ENCODE results near the gene MAPK9. TPM values are rescaled to one million over a fixed set of nuclear protein-coding genes. Genes with fewer than 3 reads are reported as not detected.
A peak's percentile ranks its signal among the peaks of the same experiment; 100 is the strongest.
"Not testable (repeated sequence)": the region's sequence is repeated elsewhere in the genome, so short reads cannot be mapped to it uniquely, and the experiment has no call there.

The MAPK9 gene
- total RNA-seq, 1 experiment from 2014 or later = 37.9 TPM

GRCh38 chr5:180326989-180327565 lies 35.2 kb upstream of the MAPK9 start:
- DNase-seq (ENCODE audit: low spot score) = peak; percentile 55

DNA sequence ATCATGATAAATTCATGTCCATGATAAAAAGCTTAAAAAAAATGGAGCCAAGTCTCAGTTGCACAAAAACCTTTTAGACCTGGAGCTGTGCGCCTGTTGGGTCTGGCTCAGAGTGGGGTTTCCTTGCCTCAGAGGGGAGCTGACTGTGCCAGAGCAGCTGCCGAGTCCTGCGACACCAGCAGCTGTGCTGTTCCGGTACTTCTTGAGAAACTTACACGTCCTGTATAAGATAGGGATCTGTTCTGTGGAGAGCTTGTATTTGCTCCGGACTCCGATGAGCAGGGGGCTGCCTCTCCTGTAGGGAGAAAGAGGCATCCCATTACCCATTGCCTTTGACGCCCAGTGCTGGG lies 32.7 kb upstream of the MAPK9 start:
- DNase-seq (ENCODE audit: low spot score) = no peak

DNA sequence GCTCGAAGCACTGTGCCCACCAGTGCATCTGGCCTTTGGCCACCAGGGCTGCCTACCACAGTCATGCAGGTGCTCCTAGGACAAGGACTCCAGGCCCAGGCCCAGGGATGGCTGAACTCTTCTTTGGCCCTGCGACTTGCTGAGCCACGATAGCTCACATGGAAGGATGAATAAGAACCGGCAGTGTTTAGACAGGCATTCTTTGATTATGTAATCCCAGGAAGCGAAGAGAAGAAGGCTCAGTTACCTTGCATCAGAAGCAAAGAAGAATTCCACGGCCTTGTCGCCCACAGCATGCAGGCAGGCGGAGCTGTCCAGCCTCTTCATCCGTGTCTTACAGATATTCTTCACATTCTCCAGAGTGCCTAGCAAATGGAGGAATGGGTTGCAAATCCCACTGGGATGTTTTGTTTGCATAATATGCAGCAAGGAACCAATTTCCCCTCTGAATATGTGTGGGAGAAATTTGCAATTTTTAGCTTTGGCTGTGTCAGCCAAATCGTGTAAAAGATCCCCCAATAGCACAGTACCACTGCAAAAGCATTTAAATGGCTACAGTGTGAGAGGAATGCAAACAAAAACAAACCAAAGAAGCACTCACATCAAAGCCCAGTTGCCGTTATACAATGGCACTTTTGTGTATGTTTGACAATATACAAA lies 32.2 kb upstream of the MAPK9 start:
- DNase-seq (ENCODE audit: low spot score) = no peak

DNA sequence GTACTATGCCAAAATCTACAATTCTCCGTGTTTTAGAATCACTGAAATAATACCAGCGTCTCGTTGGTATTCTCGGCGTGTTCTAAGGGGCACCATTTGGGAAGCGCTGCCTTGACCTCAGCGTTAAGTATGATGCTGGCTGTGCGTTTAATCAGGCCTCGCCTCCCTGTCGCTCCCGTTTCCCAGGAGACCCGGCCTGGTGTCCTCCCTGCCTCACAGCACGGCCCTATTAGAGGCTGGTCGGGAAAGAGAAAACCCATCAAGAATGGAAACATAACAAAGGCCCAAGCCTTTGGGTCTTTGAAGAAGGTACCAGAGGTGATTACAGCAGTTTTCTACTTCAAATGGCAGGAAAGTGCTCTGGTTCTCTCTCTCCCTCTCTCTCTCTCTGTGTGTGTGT lies 31.3 kb upstream of the MAPK9 start:
- DNase-seq (ENCODE audit: low spot score) = no peak

GRCh38 chr5:180318456-180319089 lies 26.7 kb upstream of the MAPK9 start:
- DNase-seq (ENCODE audit: low spot score) = no peak

- no peak for DNase-seq (ENCODE audit: low spot score)
Observed at GRCh38 chr5:180316586-180316985, 24.7 kb upstream of the MAPK9 start.

- DNase-seq (ENCODE audit: low spot score) = peak; percentile 51
Observed at GRCh38 chr5:180315762-180316212, 23.9 kb upstream of the MAPK9 start.

DNA sequence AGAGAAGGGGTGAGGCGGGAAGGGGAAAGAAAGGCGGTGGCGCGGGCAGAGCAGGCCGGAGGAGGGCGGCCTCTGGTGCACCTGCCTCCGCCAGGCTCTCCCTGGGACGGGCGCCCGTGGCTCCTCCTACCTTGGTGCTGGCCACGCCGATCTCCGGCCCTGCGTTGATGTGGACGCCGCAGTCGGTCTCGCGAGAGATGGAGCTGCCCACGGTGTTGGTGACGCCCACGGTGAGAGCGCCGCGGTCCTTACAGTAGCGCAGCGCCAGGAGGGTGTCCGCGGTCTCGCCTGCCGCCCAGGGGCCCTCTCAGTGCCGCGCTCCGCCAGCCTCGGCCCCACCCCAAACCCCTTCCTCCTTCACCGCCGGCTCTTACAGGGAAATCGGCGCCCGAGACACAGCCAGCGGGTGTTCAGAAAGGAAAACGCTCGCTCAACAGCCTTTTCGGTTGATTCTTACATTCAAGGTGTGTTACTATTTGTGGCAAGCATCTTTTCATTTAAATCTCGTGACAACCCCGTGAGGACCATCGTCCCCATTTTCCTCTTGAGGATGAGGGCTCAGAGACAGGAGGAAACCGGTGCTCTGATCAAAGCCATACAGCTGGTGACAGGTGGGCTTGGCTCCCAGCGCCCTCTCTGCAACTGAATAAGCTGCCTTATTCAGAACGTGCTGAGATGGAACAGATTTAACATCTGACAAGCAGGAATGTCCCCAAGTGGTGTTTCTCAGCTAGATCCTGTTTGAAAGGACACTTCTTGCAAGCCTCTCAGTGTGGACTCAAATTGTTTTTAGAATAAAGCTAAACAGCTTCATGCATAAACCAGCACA lies 22.0 kb upstream of the MAPK9 start:
- no peak for DNase-seq (ENCODE audit: low spot score)

DNA sequence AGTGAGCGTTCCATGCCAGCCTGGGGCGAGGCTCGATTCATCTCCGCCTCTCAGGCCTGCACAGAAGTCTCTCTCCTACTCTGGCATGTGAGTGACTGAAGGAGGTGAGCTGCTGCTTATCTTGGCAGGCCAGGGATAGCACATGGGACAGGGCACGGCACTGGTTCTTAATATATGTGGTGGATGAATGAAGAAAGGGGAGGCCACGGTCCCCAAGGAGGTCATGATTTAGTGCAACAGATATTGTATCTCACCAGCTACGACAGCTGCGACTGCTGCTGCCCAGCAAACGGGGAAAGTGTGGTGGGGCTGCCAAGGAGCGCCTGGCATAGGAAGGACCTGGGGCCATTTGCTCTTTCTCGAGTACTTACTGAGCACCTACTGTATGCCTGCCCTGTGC lies 19.3 kb upstream of the MAPK9 start:
- no peak for DNase-seq (ENCODE audit: low spot score)

- no peak for DNase-seq (ENCODE audit: low spot score)
Observed at GRCh38 chr5:180306796-180307195, 14.9 kb upstream of the MAPK9 start.

DNA sequence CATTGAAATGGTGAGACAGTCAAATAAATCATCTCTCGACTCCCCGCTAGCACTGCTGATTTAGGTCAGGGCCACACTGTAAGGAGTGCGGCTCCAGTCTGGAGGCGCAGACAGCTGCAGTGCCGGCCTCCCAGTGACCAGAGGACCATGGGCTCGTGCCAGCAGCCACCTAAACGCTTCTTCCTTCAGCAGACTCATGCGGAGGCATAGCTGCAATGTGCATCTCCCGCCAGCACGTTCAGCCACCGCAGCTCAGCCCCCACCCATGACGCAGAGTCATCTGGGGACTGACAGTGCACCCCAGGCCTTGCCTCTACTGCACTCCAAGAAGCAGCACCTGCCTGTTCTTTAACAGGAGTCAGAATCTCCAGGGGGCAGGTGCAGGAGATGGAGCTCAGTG lies 13.6 kb upstream of the MAPK9 start:
- no peak for DNase-seq (ENCODE audit: low spot score)

DNA sequence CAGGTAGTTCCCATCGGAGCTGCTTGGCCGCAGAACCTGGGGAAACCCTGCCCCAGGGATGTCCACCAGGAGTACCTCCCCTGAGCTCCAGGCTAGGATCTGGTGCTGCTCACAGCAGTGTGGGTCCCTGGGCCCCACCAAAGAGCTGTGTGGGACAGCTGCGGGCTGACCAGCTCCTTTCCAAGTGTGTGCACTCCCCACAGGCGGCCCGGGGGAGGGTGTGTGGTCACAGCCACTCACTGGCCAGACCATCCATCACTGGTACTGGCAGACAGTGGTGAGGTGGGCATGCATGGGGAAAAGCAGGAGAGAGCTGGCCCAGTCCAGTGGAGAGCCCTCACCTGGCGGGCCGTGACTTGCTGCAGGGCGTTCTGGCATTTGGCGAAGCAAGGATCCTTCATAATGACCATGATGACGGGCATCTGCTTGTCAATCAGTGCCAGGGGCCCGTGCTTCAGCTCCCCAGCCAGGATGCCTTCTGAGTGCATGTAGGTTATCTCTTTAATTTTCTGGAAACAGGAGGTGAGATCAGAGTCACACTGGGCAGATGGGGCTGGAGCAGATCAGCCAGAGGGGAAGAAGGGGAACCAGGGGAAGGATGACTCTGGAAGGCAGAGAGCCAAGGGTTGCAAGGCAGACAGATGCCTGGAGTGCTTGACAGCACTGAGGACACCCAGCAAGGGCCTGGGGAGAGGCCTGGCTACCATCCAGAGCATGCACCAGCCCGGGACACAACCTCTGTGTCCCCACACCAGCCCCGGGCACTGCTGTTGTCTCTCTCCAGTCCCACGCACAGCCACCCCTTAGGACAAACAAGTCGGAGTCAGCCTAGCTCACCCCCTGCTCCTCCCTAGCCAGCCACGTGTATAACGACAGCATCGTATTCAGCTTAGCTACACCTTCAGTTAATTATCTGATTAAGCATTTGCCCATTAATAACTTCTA lies 12.8 kb upstream of the MAPK9 start:
- DNase-seq (ENCODE audit: low spot score) = no peak

DNA sequence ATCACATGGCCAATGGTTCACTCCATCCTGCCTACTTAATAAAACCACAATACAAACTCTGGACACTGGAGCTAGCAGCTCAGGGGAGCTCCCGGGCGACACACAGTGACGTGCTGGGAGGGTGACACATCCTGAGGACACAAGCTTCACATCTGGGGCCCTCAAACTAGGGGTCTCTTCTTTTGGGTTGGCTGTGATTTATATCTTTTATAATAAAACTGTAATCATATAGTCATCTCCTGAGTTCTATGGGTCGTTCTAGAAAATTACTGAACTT lies 12.1 kb upstream of the MAPK9 start:
- no peak for DNase-seq (ENCODE audit: low spot score)

GRCh38 chr5:180303226-180304015 lies 11.5 kb upstream of the MAPK9 start:
- no peak for DNase-seq (ENCODE audit: low spot score)

DNA sequence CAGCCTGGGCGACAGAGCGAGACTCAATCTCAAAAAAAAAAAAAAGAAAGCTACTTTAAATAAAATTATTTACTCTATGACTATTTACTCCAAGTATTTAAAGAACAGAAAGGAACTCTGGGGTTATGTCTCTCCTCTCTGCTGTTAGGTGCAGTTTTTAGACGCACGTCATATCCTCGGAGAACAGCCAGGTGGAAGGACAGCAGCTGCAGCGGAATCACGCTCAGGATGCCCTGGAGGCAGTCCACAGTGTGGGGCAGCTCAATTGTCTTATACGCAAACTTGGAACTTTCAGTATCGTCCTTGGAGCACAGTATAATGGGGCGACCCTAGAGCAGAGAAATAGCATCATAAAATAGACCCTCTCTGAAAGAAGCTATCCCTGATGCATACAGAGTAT lies 10.4 kb upstream of the MAPK9 start:
- no peak for DNase-seq (ENCODE audit: low spot score)

DNA sequence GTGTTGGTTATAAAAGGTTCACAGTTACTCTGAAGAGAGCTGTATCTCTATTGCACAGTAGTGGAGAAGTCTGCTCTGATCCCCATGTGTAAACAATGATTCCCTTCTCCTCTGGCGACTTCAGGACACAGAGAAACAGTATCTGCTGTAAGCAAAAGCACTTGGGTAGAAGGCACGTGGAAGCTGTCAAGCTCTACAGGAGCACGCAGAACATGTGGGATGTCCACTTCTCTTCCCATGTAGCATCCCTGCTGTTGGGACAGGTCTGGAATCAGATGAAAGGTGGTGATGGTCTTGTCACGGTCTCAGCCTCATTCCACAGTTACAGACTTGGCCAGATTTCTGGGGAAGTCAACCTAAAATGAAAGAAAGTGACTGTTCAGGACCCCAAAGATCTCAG lies 9.4 kb upstream of the MAPK9 start:
- DNase-seq (ENCODE audit: low spot score) = no peak

DNA sequence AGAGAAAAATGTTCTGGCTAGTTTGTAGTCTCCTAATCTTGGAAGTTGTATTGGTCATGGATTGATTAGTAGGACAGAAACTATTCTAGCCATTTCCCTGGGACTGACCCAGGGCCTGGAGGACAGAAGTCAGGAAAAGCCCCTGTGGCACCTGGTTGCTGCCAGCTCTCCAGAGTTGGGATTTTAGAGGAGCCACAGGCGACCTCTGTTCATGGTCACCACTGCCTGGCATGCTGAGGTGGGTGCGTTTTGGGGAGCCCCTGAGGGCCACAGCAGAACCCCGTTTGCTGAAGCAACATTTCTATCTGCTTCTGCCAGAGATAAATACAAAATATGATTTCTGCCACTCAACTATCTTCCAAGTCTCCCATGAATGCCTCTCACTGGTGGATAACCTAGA lies 7.6 kb upstream of the MAPK9 start:
- DNase-seq (ENCODE audit: low spot score) = no peak

DNA sequence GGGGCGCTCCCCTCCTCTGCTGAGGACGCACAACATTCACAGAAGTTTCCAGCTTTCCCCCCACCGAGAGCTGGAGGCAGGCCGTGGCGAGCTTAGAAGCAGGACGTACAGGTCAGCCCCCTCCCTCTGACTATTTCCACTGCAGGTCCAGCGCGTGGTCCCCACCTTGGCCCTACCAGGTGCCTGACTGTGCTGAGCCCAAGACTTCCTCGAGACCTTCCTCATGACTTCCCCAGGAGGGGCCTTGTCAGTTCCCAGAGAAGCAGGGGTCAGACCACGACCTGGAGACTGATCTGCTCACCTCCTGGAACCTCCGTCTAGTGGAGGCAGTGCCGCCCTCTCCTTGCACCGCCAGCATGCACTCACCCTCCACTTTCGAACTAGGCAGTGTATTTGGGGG lies 7.1 kb upstream of the MAPK9 start:
- DNase-seq (ENCODE audit: low spot score) = not testable (repeated sequence)

DNA sequence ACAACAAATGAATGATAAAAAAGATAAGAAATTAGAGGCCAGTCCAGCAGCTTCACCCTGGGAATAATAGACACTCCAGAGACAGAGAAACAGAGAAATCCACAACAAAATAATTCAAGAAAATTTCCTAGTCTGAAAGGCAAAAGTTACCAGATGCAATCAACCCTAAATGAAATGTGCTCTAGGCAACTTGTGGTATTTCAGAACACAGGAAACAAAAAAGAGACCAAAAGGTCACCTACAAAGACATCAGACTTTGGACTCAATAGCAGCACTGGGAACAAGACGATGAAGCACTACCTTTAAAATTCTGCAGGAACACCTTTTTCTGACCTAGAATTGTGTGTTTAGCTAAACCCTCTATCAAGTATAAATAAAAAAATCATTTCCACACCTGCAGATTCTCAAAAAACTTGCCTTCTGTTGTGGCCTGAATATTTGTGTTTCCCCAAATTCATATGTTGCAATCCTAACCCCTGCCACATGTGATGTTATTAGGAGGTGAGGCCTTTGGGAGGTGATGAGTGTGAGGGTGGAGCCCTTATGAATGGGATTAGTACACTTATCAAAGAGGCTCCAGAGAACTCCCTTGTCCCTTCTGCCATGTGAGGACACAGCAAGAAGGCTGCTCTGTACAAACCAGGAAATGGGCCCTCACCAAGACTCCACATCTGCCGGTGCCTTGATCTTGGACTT lies 5.9 kb upstream of the MAPK9 start:
- no peak for DNase-seq (ENCODE audit: low spot score)

DNA sequence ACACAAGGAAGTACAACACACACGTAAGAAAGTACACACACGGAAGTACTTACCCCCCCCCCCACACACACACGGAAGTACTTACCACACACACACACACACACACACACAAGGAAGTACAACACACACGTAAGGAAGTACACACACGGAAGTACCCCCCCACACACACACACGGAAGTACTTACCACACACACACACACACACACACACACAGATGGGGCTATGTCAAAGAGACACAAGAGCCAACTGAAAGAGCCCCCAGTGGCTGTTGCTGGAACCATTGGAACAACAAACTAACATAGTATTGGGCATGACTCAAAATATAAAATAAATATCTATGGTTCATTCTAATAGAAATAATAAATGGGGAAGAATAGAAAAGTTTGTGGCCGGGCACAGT lies 4.9 kb upstream of the MAPK9 start:
- no peak for DNase-seq (ENCODE audit: low spot score)
